Right lobe of liver (tissue), 4 donors: ENCODE results near the gene NADSYN1.

Experiments used
- CTCF ChIP-seq, 4 donors: fragments of 200-600 bp in 3 of 4; fragments of 450-650 bp in 1 of 4; IDR thresholded peaks; one replicate each; pipeline versions ENCODE4 v1.5.1 to v1.8.0; 2016 to 2022; ENCODE audit warnings: antibody characterized with exemption in 4 of 4, mild to moderate bottlenecking in 2 of 4
- POLR2A ChIP-seq: fragments of 450-650 bp; IDR thresholded peaks from one replicate; pipeline ENCODE4 v1.6.1; 2017; ENCODE audit warnings: antibody characterized with exemption, mild to moderate bottlenecking
- donor health status: DM: no; HTN: no; CAD: no.
- donor health status: DM: no; HTN: no; CAD: no.
- donor health status: DM: no; HTN: yes; CAD: no.

GRCh38 chr11:71430166-71430565 is 22.8 kb upstream of the NADSYN1 start:
- no peak for TF ChIP-seq CTCF (IDR thresholded peaks at IDR 0.05)
- no peak for TF ChIP-seq POLR2A
